Calu3 (cell line): ENCODE results near the gene PNLIP. TPM values are rescaled to one million over a fixed set of nuclear protein-coding genes. Genes with fewer than 3 reads are reported as not detected.

ENCODE experiments used
- BruUV-seq: library from RNA; stranded (reverse); fragments of 400-500 nt; replicated peaks from 2 replicates; lab custom pipeline; 2021; lab: Mats Ljungman, UMichigan
- CTCF ChIA-PET: fragments of 300-600 bp; sonication (Branson Sonifier 250); formaldehyde crosslinking; loops from one replicate; lab custom pipeline; 2022; ENCODE audit warnings: antibody characterized with exemption; lab: Charles Lee
- DNase-seq: peaks from one replicate; pipeline ENCODE4 v3.0.0; 2022
- H3K27ac Mint-ChIP-seq: one replicate; pipeline ENCODE4 v1.8.0; 2022; ENCODE audit warnings: mixed read lengths; ENCODE audit not compliant: unreplicated experiment
- H3K27me3 Mint-ChIP-seq: one replicate; pipeline ENCODE4 v1.8.0; 2022; ENCODE audit warnings: mixed read lengths; ENCODE audit not compliant: unreplicated experiment
- H3K36me3 Mint-ChIP-seq: one replicate; pipeline ENCODE4 v1.8.0; 2022; ENCODE audit warnings: mild to moderate bottlenecking, moderate library complexity, mixed read lengths; ENCODE audit not compliant: insufficient read depth, unreplicated experiment
- H3K4me1 Mint-ChIP-seq: one replicate; pipeline ENCODE4 v1.8.0; 2022; ENCODE audit warnings: mild to moderate bottlenecking, low read depth, mixed read lengths; ENCODE audit not compliant: unreplicated experiment
- H3K4me3 Mint-ChIP-seq: one replicate; pipeline ENCODE4 v1.8.0; 2022; ENCODE audit warnings: mild to moderate bottlenecking, low read depth, moderate library complexity, mixed read lengths; ENCODE audit not compliant: unreplicated experiment
- H3K9me3 Mint-ChIP-seq: one replicate; pipeline ENCODE4 v1.8.0; 2022; ENCODE audit warnings: low read depth, mixed read lengths; ENCODE audit not compliant: unreplicated experiment
- CTCF ChIP-seq: fragments of 200-600 bp; IDR thresholded peaks from one replicate; pipeline ENCODE4 v1.8.0; 2022; ENCODE audit warnings: antibody characterized with exemption; ENCODE audit not compliant: unreplicated experiment
- intact Hi-C: fragments of 100-400 bp; cut with micrococcal nuclease; formaldehyde crosslinking; loops from one replicate; pipeline ENCODE4 v1.10.0; 2022; ENCODE audit not compliant: unreplicated experiment
- total RNA-seq: library from RNA; stranded (reverse); gene quantifications from 2 replicates; pipeline ENCODE4 v1.2.3, GENCODE V29; 2022

PNLIP gene
- total RNA-seq, 1 experiment from 2014 or later, result not detected

- intact Hi-C loops, result no loop called here
- H3K9me3 Mint-ChIP-seq, result no peaks in the 10 kb centered on the region
- H3K4me1 Mint-ChIP-seq, result no peaks in the 10 kb centered on the region
- H3K36me3 Mint-ChIP-seq, result no peaks in the 10 kb centered on the region
- no peaks in the 10 kb centered on the region for H3K27me3 Mint-ChIP-seq
- no peak overlapping the region for H3K4me3 Mint-ChIP-seq
- no TSS peak for BruUV-seq
- no peak for DNase-seq
- CTCF ChIA-PET, result no interaction called here
- TF ChIP-seq CTCF, result no peak
- H3K27ac Mint-ChIP-seq, result no peak overlapping the region
Measured at GRCh38 chr10:116566932-116567331, 21.2 kb downstream of the PNLIP start.

GRCh38 chr10:116567335-116567734 lies 21.6 kb downstream of the PNLIP start:
- no peak overlapping the region for H3K4me3 Mint-ChIP-seq
- H3K27ac Mint-ChIP-seq, result no peak overlapping the region
- DNase-seq, result no peak
- H3K9me3 Mint-ChIP-seq, result no peaks in the 10 kb centered on the region
- no peak for TF ChIP-seq CTCF
- H3K36me3 Mint-ChIP-seq, result no peaks in the 10 kb centered on the region
- CTCF ChIA-PET, result no interaction called here
- no peaks in the 10 kb centered on the region for H3K4me1 Mint-ChIP-seq
- no TSS peak for BruUV-seq
- intact Hi-C loops, result no loop called here
- no peaks in the 10 kb centered on the region for H3K27me3 Mint-ChIP-seq

- Mint-ChIP-seq H3K9me3 (no peaks in the 10 kb centered on the region), H3K27ac (no peak overlapping the region), H3K27me3 (no peaks in the 10 kb centered on the region), H3K36me3 (no peaks in the 10 kb centered on the region), H3K4me3 (no peak overlapping the region), H3K4me1 (no peaks in the 10 kb centered on the region)
- TF ChIP-seq CTCF, result no peak
- CTCF ChIA-PET, result no interaction called here
- DNase-seq, result no peak
- intact Hi-C loops, result no loop called here
- BruUV-seq, result no TSS peak
Measured at GRCh38 chr10:116574797-116575196, 29.1 kb downstream of the PNLIP start.

- Mint-ChIP-seq H3K4me3 (no peak overlapping the region), H3K27ac (no peak overlapping the region), H3K36me3 (no peaks in the 10 kb centered on the region), H3K4me1 (no peaks in the 10 kb centered on the region), H3K9me3 (peaks cover 4% of the 10 kb centered on the region), H3K27me3 (no peaks in the 10 kb centered on the region)
- DNase-seq, result no peak
- intact Hi-C loops, result no loop called here
- TF ChIP-seq CTCF, result no peak
- CTCF ChIA-PET, result no interaction called here
- no TSS peak for BruUV-seq
Measured at GRCh38 chr10:116587878-116588591, 42.3 kb downstream of the PNLIP start.
